GM23338 (cell line): ENCODE data around the gene KCNIP3. TPM values are rescaled to one million over a fixed set of nuclear protein-coding genes. Genes with fewer than 3 reads are reported as not detected.

ENCODE experiments used
- ATAC-seq: fragments of 200-7000 bp; cut with Tn5 transposase; 3 replicates; pipeline ENCODE4 v1.9.1; 2020
- DNase-seq: peaks from one replicate; pipeline ENCODE4 v3.0.0-alpha.2; 2015; ENCODE audit warnings: low spot score
- H2AFZ ChIP-seq: fragments of 200-600 bp; sonication (generic); 2 replicates; pipeline ENCODE4 v1.8.0; 2016; ENCODE audit warnings: antibody characterized with exemption, mild to moderate bottlenecking, moderate library complexity
- H3F3A ChIP-seq: fragments of 200-600 bp; sonication (generic); replicated peaks from 2 replicates; pipeline ENCODE4 v1.8.0; 2017; ENCODE audit warnings: antibody characterized with exemption, mixed run types, low read depth
- H3K27ac ChIP-seq: fragments of 200-600 bp; sonication (generic); 2 replicates; pipeline ENCODE4 v1.6.1; 2016; ENCODE audit warnings: low read depth
- H3K27me3 ChIP-seq: fragments of 200-600 bp; sonication (generic); 2 replicates; pipeline ENCODE4 v1.8.0; 2016; ENCODE audit warnings: mild to moderate bottlenecking, mixed run types, moderate library complexity; ENCODE audit not compliant: insufficient read depth
- H3K36me3 ChIP-seq: fragments of 200-600 bp; sonication (generic); 2 replicates; pipeline ENCODE4 v1.8.0; 2016; ENCODE audit warnings: mild to moderate bottlenecking; ENCODE audit not compliant: insufficient read depth
- H3K4me1 ChIP-seq: fragments of 200-600 bp; sonication (generic); 2 replicates; pipeline ENCODE4 v1.8.0; 2016; ENCODE audit warnings: mild to moderate bottlenecking, moderate library complexity; ENCODE audit not compliant: insufficient read depth
- H3K4me2 ChIP-seq: fragments of 200-600 bp; sonication (generic); 2 replicates; pipeline ENCODE4 v1.7.1; 2017; ENCODE audit warnings: mixed run types
- H3K4me3 ChIP-seq: fragments of 200-600 bp; sonication (generic); 2 replicates; pipeline ENCODE4 v1.6.1; 2016; ENCODE audit warnings: mixed run types
- H3K79me2 ChIP-seq: fragments of 200-600 bp; sonication (generic); replicated peaks from 2 replicates; pipeline ENCODE4 v1.8.0; 2017; ENCODE audit warnings: mild to moderate bottlenecking; ENCODE audit not compliant: insufficient read depth
- H3K9me2 ChIP-seq: fragments of 200-600 bp; sonication (generic); 2 replicates; pipeline ENCODE4 v1.8.0; 2017; ENCODE audit not compliant: insufficient read depth
- H4K20me1 ChIP-seq: fragments of 200-600 bp; sonication (generic); replicated peaks from 2 replicates; pipeline ENCODE4 v1.8.0; 2017; ENCODE audit warnings: mild to moderate bottlenecking; ENCODE audit not compliant: insufficient read depth
- H3K27ac Mint-ChIP-seq: 2 replicates; pipeline ENCODE4 v1.8.0; 2020; ENCODE audit warnings: inconsistent platforms, mild to moderate bottlenecking, moderate library complexity, mixed read lengths
- H3K27me3 Mint-ChIP-seq: 3 replicates; pipeline ENCODE4 v1.8.0; 2022; ENCODE audit warnings: low read depth, mild to moderate bottlenecking, moderate library complexity, mixed read lengths, inconsistent platforms; ENCODE audit not compliant: insufficient read depth, poor library complexity
- H3K36me3 Mint-ChIP-seq: 3 replicates; pipeline ENCODE4 v1.8.0; 2021; ENCODE audit warnings: low read depth, mild to moderate bottlenecking, inconsistent platforms, moderate library complexity, mixed read lengths
- H3K4me1 Mint-ChIP-seq: 3 replicates; pipeline ENCODE4 v1.8.0; 2020; ENCODE audit warnings: mild to moderate bottlenecking, inconsistent platforms, mixed read lengths
- H3K4me3 Mint-ChIP-seq: 3 replicates; pipeline ENCODE4 v1.8.0; 2021; ENCODE audit warnings: moderate library complexity, mild to moderate bottlenecking, inconsistent platforms, mixed read lengths
- H3K9me3 Mint-ChIP-seq: 3 replicates; pipeline ENCODE4 v1.8.0; 2020; ENCODE audit warnings: moderate library complexity, mild to moderate bottlenecking, inconsistent platforms, mixed read lengths
- CREB1 ChIP-seq: fragments of 250-450 bp; sonication (Bioruptor Pico); IDR thresholded peaks from 2 replicates; pipeline ENCODE4 v1.5.0; 2020; ENCODE audit warnings: low read depth, mild to moderate bottlenecking, moderate library complexity
- EZH2 ChIP-seq: fragments of 200-600 bp; sonication (generic); IDR thresholded peaks from one replicate; pipeline ENCODE4 v1.8.0; 2017; ENCODE audit warnings: antibody characterized with exemption, mild to moderate bottlenecking, low read depth; ENCODE audit not compliant: unreplicated experiment
- EZH2phosphoT487 ChIP-seq: fragments of 200-600 bp; sonication (generic); IDR thresholded peaks from one replicate; pipeline ENCODE4 v1.8.1; 2018; ENCODE audit warnings: antibody characterized with exemption; ENCODE audit not compliant: unreplicated experiment
- JUNB ChIP-seq: IDR thresholded peaks from one replicate; pipeline ENCODE4 v1.6.1; 2016; ENCODE audit warnings: antibody characterized with exemption; ENCODE audit not compliant: unreplicated experiment
- NANOG ChIP-seq: IDR thresholded peaks from 2 replicates; pipeline ENCODE4 v1.6.1; 2016; ENCODE audit warnings: antibody characterized with exemption, borderline replicate concordance
- POLR2AphosphoS5 ChIP-seq: IDR thresholded peaks from 2 replicates; pipeline ENCODE4 v1.6.1; 2016; ENCODE audit warnings: antibody characterized with exemption, low read depth
- REST ChIP-seq: IDR thresholded peaks from one replicate; pipeline ENCODE4 v1.6.1; 2018; ENCODE audit warnings: antibody characterized with exemption; ENCODE audit not compliant: unreplicated experiment
- STAT1 ChIP-seq: IDR thresholded peaks from one replicate; pipeline ENCODE4 v1.6.1; 2016; ENCODE audit warnings: antibody characterized with exemption; ENCODE audit not compliant: unreplicated experiment
- ZNF114 ChIP-seq: fragments of 250-450 bp; sonication (Bioruptor Pico); IDR thresholded peaks from 2 replicates; pipeline ENCODE4 v1.5.0; 2020; ENCODE audit warnings: mild to moderate bottlenecking, moderate library complexity
- ZNF331 ChIP-seq: fragments of 250-450 bp; sonication (Bioruptor Pico); IDR thresholded peaks from 2 replicates; pipeline ENCODE4 v1.5.0; 2020; ENCODE audit warnings: low read depth, mild to moderate bottlenecking, moderate library complexity
- ZNF462 ChIP-seq: fragments of 250-450 bp; sonication (Bioruptor Pico); IDR thresholded peaks from 2 replicates; pipeline ENCODE4 v1.5.0; 2020; ENCODE audit warnings: mild to moderate bottlenecking, moderate library complexity
- long read RNA-seq: library from polyadenylated mRNA; unstranded; transcript quantifications from one replicate; pipeline ENCODE4 v2.0.0, GENCODE V29; 2020; ENCODE audit not compliant: unreplicated experiment
- polyA plus RNA-seq: library from polyadenylated mRNA; unstranded; fragments of >200 nt; fragmentation: Nextera tagmentation; extraction: Ambion mirVana; gene quantifications from 2 replicates; pipeline ENCODE4 v1.2.1, GENCODE V29; 2016
- total RNA-seq: library from RNA; depleted of rRNA; stranded (reverse); fragments of >200 nt; shearing (Covaris generic); gene quantifications from 2 replicates; pipeline ENCODE4 v1.2.3, GENCODE V29; 2014; rRNA removed
- TF ChIP-seq, protein P1 (sequence below): IDR thresholded peaks from 2 replicates; pipeline ENCODE4 v1.6.1; 2016; ENCODE audit warnings: antibody characterized with exemption
- TF ChIP-seq, protein P2 (sequence below), 2 experiments: fragments of 200-600 bp in 1 of 2; sonication (generic) in 1 of 2; conservative IDR thresholded peaks; 2 replicates each; pipeline versions ENCODE4 v1.5.1 to v1.6.1; 2016 to 2017; ENCODE audit warnings: antibody characterized with exemption in 2 of 2, low read depth in 2 of 2, mild to moderate bottlenecking in 2 of 2, moderate library complexity in 1 of 2

The KCNIP3 gene
- total RNA-seq (0.83 and 2.6 TPM in 2 replicates), polyA plus RNA-seq (0.32 and 0.45 TPM in 2 replicates)
- long read RNA-seq: 0 reads

DNA sequence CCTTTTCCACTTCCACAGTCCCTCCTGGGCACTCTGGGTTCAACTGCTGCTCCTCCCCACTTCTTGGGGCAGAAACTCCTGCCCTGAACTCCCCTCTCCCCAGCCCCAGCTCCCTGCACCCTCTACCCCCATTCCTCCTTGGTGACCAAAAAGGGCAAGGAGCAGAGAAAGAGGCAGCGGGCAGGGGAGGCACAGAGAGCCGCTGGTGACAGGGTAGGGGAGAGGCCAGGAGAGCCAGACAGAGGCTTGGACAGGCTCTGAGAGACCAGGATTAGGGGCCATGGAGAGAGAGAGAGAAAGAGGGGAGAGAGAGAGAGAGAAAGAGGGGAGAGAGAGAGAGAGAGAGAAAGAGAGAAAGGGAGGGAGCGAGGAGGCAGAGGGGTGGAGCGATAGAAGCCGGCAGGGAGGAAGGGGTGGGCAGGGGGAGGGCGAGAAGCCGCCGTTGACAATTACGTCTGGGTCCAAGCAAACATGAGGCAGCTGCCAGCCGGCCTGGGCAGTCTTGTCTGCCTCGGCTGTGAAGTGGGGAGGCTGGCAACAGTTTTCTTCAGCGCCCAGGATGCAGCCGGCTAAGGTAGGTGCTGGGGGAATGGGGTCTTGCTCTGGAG is at the start of gene KCNIP3:
TSS of gene KCNIP3 (plus strand) at position 468 of the 608 bp plus-strand sequence. CDS start at position 560, 92 bp downstream.
- Mint-ChIP-seq H3K9me3 (peaks cover 2% of the 10 kb centered on the region; the same call in 1 of the 3 replicates), H3K27ac (no peak within 1 kb of the TSS), H3K27me3 (peaks cover 12% of the 10 kb centered on the region), H3K4me1 (peaks cover 21% of the 10 kb centered on the region), H3K36me3 (no peaks in the 10 kb centered on the region), H3K4me3 (peak within 1 kb of the TSS; percentile 64)
- Histone ChIP-seq H3K79me2 (no peaks in the 10 kb centered on the region), H2AFZ (peak within 1 kb of the TSS; percentile 96), H3K27me3 (no peaks in the 10 kb centered on the region), H3K4me2 (peak within 1 kb of the TSS; percentile 76), H3F3A (no peaks in the 10 kb centered on the region), H3K9me2 (no peaks in the 10 kb centered on the region), H3K4me3 (peak within 1 kb of the TSS; percentile 40), H3K4me1 (peaks cover 12% of the 10 kb centered on the region; the same call in 1 of the 2 replicates), H3K27ac (no peak within 1 kb of the TSS), H3K36me3 (no peaks in the 10 kb centered on the region), H4K20me1 (no peaks in the 10 kb centered on the region)
- TF ChIP-seq REST: no peak
- no peak for TF ChIP-seq EZH2
- TF ChIP-seq, protein P1, sequence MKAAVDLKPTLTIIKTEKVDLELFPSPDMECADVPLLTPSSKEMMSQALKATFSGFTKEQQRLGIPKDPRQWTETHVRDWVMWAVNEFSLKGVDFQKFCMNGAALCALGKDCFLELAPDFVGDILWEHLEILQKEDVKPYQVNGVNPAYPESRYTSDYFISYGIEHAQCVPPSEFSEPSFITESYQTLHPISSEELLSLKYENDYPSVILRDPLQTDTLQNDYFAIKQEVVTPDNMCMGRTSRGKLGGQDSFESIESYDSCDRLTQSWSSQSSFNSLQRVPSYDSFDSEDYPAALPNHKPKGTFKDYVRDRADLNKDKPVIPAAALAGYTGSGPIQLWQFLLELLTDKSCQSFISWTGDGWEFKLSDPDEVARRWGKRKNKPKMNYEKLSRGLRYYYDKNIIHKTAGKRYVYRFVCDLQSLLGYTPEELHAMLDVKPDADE: no peak
- TF ChIP-seq ZNF114 (CRISPR knock-in tag): no peak
- no peak for TF ChIP-seq CREB1 (CRISPR knock-in tag)
- no peak for TF ChIP-seq EZH2phosphoT487
- no peak for TF ChIP-seq JUNB
- no peak for TF ChIP-seq POLR2AphosphoS5
- no peak for TF ChIP-seq STAT1
- no peak for TF ChIP-seq NANOG
- no peak for TF ChIP-seq ZNF462 (CRISPR knock-in tag)
- no peak for TF ChIP-seq ZNF331 (CRISPR knock-in tag)
- TF ChIP-seq, protein P2, sequence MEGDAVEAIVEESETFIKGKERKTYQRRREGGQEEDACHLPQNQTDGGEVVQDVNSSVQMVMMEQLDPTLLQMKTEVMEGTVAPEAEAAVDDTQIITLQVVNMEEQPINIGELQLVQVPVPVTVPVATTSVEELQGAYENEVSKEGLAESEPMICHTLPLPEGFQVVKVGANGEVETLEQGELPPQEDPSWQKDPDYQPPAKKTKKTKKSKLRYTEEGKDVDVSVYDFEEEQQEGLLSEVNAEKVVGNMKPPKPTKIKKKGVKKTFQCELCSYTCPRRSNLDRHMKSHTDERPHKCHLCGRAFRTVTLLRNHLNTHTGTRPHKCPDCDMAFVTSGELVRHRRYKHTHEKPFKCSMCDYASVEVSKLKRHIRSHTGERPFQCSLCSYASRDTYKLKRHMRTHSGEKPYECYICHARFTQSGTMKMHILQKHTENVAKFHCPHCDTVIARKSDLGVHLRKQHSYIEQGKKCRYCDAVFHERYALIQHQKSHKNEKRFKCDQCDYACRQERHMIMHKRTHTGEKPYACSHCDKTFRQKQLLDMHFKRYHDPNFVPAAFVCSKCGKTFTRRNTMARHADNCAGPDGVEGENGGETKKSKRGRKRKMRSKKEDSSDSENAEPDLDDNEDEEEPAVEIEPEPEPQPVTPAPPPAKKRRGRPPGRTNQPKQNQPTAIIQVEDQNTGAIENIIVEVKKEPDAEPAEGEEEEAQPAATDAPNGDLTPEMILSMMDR (conservative IDR thresholded peaks at IDR 0.05; ENCODE audit: low read depth in 2 of 2): no peak
- peak; percentile 56 for ATAC-seq
- DNase-seq: peak; percentile 55
